Putamen (tissue), 1 donor: Measurements from ENCODE around the gene INTU.
A peak's percentile ranks its signal among the peaks of the same experiment; 100 is the strongest.
"Not testable (repeated sequence)": the region's sequence is repeated elsewhere in the genome, so short reads cannot be mapped to it uniquely, and the experiment has no call there.

Experiments used
- DNase-seq: peaks from one replicate; pipeline ENCODE4 v3.0.0-alpha.2; 2016; ENCODE audit warnings: low spot score

INTU gene

DNA sequence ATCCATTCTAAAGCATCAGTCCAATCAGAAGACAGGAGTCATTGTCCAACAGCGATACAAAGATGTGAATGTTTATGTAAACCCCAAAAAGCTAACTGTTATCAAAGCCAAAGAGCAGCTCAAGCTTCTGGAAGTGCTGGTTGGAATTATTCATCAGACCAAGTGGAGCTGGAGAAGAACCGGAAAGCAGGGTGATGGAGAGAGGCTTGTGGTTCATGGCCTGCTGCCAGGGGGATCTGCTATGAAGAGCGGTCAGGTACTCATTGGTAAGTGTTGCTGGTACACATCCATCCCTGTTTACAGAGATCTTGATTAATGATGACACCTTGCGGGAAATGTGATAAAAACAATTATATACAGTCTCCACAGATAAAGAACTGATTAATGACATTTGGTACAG is 11.0 kb downstream of the INTU start:
- DNase-seq = no peak

DNA sequence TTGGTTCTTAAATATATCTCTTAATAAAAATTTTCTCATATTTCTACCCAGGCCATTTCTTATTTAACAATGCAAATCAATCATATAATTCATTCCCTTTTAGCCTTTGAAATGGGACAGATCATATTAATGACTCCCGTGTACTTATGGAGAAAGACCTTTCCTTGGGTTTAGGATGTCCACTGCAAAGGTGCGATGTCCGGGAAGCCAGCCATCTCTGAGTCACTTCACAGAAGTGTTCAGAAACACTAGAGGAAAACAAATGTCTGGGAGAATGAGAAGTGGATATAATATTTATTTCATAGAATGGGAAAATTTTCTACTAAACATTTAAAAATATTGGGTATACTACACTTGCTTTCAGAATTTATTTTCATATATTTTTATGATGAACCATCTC is 15.3 kb downstream of the INTU start:
- no peak for DNase-seq

DNA sequence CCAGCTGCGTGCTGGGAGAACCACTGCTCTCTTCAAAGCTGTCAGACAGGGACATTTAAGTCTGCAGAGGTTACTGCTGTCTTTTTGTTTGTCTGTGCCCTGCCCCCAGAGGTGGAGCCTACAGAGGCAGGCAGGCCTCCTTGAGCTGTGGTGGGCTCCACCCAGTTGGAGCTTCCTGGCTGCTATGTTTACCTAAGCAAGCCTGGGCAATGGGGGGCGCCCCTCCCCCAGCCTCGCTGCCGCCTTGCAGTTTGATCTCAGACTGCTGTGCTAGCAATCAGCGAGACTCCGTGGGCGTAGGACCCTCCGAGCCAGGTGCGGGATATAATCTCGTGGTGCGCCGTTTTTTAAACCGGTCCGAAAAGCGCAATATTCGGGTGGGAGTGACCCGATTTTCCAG is 22.8 kb downstream of the INTU start:
- not testable (repeated sequence) for DNase-seq

DNA sequence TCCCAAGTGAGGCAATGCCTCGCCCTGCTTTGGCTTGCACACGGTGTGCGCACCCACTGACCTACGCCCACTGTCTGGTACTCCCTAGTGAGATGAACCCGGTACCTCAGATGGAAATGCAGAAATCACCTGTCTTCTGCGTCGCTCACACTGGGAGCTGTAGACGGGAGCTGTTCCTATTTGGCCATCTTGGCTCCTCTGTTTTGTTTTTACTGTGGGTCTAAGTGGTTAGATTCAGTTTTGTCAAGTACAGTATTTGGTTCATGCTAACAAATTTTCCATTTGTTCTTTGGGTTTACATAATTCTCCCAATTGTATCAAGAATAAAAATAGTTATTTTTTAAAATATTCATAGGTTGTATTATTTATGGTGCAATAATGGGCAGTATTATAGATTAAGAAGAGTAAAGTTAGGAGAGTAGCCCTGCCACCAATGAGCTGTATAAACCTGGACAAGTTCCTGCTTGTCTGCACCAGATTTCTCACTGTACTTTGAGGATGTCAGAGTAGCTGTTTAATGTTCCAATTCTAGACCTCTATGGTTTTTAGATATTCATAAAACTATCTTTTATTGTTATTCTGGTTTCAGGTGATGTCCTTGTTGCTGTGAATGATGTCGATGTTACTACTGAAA is 23.4 kb downstream of the INTU start:
- no peak for DNase-seq

DNA sequence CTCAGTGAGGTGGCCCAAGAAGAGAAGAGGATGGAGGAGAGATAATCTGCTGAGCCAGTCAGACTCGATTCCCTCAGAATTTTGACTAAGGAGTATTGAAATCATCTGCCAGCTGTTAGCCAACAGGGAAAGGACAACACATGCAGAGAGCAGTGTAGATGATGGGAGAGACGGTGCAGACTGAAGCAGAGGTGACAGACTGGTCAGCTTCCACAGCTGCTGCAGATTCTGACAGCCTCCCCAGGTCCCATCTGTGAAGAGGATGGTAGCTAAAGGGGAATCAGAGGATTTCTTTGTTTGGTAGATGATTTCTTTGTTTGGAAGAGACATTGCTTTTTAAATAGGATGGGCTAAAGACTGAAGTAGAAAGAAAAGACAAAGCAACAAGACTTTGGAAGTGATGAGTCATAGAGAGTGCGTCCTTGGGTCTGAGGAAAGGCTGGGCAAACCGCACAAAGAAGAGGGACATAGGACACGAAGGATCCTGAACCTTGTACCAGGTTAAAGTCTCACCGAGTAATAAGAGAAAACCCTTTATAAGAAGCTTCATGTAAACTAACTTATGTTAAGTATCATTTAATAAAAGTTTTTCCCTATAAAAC is 27.6 kb downstream of the INTU start:
- no peak for DNase-seq

DNA sequence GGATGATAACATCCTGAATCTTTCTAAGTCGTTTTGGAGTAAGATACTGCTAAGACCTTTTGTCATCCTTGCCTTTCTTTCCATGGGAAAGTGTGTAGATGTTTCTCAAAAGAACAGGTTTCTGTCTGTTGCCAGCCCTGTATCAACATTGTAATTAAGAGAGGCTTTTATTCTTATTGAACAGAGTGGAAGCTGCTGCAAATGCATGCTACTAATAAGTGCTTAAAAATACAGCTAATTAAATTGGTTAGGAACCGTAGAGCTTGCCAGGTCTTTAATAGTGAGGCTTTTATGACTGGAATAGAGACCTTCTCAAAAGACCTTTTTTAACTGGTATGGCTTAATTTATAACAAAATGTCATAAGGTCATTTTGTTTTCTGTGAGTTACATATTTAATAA is 34.4 kb downstream of the INTU start:
- no peak for DNase-seq

DNA sequence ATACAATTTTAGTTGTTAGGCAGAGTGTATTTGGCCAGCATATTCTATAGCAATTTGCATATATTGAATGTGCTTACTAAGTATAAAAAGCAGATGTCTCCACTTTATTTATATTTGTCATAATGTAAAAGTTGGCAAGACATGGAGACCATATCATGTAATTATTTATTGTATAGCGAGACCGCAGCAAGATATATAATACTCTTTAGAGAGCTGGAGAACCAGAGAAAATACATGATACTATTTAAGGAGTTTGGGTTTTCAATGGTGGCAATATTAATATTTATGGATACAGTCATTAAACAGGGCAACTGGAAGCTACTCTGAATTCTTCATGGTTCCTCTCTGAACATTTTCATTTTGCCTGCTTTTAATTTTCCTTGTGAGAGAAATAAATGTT is 35.0 kb downstream of the INTU start:
- DNase-seq = no peak

DNA sequence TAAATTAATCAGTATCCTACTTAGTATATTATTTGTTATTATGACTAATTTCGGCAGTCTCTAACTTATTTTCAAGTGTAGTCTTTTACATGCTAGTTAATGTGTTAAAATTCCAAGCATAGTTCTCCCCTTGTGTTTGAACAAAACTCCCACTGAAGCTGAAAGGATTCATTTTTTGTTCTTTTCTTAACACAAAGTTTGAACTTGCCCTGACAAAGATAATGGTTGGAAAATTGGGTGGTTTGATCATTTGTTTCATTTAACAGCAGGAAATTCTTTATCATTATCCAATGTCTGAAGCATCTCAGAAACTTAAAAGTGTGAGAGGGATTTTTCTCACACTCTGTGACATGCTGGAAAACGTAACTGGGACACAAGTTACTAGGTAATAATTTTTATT is 36.0 kb downstream of the INTU start:
- DNase-seq = no peak

DNA sequence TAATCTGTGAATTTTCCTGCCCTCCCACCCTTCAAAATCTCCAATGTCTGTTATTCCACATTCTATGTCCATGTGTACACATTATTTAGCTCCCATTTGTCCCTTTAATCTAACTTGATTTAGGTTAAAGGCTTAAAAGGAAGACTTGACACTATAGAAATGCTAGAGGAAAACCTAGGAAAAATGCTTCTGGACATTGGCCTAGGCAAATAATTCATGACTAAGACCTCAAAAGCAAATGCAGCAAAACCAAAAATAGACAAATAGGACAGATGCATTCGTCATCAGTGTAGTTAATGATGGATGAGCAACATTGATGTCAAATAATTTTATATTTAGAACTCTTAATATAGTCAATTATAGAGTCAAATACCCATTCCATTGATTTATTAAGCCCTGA is 36.9 kb downstream of the INTU start:
- DNase-seq = no peak

DNA sequence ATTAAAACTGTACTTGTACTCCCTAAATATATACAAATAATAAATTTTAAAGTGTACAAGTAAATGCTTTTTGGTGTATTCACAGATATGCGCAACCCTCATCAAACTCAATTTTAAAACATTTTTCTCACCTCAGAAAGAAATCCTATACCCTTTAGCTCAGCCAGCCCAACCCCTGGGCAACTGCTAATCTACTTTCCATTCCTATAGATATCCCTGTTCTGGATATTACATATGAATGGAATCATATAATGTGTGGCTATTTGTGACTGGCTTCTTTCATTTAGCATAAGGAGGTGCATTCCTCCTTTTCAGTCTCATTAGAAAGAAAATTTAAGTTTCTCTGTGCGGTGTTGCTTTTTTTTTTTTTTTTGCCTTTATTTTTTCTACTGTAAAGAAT is 39.4 kb downstream of the INTU start:
- DNase-seq = no peak

DNA sequence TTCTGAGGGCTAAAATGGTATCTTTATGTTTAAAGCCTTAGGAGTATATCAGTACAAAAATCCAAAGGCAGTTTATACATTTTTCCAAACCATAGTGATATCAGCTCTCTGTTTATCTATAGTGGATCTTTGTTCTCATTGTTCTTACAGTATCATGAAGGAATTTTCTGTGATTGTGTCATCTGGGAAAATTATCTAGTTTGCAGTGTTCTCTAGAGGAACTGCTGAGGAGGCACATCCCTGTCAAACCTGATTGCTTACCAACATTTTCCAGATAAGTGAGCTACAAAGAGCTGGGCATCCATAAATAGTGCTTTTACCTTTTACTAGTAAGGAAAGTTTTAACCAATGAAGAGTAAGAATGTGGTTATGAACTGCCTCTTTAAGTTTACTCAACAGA is 52.5 kb downstream of the INTU start:
- no peak for DNase-seq

DNA sequence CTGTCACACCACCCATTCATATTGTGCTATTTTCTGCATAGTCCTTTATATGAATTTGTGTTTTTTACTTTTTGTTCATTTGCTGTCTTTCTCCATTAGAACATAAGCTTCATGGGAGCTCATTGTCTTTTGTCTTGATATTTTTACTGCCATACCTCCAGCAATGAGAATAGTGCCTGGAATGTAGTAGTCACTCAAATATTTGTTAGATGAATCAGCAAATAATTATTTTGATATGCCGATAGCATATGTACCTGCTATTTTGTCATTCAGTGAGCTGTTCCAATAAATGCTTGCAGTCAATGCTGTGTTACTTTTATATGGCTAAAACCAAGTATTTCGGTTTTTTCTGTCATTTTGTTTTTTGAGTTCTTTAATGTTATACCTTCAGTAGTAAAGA is 53.9 kb downstream of the INTU start:
- no peak for DNase-seq

DNA sequence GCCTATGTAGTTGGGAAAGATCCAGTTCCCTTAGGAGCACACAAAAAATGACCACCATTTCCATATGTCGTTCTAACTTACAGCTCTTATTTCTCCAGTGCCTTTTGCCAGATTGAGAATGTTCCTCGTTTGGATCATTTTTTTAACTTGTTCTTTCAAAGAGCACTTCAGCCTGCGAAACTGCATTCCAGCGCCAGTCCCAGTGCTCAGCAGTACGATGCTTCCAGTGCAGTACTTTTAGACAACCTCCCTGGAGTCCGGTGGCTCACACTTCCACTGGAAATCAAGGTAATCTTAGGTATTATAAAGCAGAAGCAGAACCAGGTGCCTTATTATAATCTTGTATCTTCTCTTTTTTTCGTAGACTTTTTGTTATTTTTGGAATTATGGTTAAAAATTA is 54.8 kb downstream of the INTU start:
- no peak for DNase-seq

DNA sequence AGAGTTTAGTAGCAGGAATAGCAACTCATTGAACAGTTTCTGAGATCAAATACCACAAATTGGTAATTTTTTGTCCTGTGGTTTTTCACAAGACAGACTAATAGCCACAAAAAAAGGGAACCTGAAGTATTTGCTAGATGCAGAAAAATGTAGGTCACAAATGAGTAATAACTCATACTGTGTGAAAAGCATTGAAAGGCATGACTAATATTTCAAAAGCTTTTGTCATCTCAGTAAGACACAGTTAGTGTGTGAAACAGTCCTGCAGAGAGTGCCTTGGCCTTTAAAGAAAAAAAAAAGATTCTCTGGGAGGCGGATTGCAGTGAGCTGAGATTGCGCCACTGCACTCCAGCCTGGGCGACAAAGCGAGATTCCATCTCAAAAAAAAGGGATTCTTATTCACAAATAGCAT is 66.0 kb downstream of the INTU start:
- peak; percentile 35 for DNase-seq

DNA sequence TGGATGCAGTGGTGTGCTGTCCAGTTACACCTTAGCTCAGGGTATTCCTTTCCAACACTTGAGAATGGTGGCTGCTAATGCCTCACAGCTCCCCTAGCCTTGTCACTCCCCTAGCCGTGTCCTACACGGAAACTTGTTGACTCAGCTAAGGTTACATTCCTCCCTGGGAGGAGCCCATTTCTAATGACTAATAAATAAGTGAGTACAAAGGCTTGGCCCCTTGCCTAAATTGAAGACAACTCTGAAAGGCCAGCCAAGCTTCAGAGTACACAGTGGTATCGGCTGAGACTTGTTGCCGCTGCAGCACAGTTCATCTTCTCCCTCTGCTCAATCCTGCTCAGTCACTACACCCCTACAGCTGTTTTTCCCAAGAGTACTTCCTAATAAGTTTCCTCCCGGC is 76.2 kb downstream of the INTU start:
- DNase-seq = no peak

DNA sequence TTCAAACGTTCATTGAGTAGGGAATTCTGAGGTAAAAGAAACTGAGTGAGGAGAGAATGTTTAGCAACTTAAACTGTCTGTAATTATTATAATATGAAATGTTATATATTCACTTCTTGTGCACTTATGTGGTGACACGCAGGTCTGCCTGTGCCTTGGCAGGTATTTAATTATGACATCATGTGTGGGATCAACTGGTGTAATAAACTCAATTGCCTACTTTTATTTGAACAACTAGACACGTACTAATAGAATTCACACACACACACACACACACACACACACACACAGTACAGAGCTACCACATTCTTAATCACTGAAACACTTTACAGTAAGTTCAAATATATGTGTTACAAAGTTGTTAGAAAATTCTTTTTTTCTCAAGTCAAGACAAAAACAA is 76.7 kb downstream of the INTU start:
- DNase-seq = no peak

DNA sequence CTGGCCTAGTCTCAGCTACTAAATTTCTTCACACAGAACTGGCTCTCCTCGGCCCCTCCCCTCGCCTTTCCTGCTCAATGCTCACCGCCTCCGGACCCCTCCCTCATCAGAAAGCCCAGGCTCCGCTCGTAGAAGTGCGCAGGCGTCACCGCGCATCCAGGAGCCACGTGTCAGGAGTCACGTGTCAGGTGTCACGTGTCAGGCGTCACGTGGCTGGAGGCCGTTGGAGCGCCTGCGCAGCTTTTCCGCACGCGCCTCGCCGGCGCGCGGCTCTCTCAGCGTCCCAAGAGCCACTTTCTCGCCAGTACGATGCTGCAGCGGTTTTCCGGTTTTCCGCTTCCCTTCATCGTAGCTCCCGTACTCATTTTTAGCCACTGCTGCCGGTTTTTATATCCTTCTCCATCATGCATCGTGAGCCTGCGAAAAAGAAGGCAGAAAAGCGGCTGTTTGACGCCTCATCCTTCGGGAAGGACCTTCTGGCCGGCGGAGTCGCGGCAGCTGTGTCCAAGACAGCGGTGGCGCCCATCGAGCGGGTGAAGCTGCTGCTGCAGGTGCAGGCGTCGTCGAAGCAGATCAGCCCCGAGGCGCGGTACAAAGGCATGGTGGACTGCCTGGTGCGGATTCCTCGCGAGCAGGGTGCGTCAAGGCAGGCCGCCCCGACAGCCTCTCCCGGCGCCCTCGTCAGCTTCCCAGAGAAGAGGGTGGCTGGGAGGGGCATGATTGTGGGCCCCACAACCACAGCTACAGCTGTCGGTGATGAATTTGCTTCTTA is 97.6 kb downstream of the INTU start, which contains the start of gene SLC25A31:
SLC25A31 (plus strand) TSS at position 259 of the 772 bp plus-strand sequence; CDS start at position 405, 146 bp downstream.
- DNase-seq = no peak

DNA sequence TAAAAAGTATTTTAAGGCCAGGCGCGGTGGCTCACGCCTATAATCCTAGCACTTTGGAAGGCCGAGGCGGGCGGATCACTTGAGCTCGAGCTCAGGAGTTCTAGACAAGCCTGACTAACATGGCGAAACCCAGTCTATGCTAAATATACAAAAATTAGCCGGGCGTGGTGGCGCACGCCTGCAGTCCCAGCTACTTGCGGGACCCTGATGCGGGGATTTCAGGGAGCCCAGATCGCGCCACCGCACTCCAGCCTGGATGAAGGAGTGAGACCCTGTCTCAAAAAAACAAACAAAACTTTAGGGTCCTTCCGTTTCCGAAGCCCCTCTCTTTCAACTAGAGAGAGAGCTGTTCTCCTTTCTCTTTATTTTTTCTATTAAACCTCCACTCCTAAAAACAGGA is 98.6 kb downstream of the INTU start:
- DNase-seq = no peak

DNA sequence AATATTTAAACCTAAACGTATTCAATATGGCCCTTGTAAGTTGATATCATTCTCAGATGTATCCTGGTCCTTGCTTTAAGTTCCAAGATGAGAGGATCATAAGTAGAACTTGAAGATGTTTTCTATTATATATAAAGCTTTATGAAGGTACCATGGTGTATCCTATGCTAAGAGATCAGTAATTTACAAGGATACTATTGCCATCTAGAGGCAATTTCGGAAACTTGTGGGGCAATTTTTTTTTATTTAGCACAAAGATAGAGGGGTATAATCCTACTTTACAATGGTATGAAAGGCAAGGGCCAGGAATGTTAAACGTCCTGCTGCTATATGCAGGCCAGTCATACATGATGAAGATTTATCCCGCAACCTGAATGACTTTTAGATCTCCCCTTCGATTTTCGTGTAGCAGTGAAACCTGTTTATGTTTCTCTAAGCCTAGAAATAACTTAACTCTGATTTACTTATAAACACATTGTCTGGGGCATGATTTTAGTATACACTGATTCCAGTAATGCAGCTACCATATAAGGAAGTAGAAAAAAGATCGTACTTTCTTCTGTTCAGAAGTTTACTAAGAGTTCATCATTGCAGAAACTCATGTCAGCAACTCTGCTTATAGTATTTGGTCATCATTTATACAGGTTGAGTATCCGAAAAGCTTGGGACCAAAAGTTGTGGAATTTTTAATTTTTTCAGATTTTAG is 100.0 kb downstream of the INTU start:
- DNase-seq = peak; percentile 24

DNA sequence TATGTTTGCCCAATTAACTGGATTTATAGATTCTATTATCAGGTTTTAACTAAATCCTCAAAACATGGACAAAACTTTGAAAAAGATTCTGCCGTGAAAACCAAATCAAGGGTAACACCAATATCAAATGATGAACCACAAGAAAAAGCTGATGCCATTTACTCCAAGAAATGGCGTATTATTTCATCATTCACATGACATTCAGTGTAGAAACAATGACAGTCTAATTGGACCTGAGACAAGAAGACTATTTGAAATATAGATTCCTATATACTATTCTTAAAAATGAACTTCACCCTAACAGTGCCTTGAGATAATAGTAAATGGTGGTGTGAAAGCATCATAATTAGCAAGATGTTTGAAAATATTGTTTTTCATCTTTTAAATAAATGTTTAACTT is 102.2 kb downstream of the INTU start:
- no peak for DNase-seq

DNA sequence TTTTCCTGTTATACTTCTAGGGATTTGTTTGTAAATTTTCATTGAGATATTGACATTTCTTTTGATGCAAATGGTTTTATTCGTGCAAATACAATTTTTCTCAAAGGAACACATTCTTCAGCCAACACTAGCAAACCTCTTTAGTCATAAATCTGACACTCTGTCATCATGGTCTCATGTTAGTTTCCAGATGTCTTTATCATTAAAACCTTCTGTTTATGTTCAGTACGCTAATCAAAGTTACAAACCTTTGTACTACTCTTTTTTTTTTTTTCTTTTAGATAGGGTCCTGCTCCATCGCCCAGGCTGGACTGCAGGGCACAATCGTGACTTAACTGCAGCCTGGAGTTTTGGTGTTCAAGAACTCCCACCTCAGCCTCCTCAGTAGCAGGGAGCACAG is 104.5 kb downstream of the INTU start:
- DNase-seq = no peak

DNA sequence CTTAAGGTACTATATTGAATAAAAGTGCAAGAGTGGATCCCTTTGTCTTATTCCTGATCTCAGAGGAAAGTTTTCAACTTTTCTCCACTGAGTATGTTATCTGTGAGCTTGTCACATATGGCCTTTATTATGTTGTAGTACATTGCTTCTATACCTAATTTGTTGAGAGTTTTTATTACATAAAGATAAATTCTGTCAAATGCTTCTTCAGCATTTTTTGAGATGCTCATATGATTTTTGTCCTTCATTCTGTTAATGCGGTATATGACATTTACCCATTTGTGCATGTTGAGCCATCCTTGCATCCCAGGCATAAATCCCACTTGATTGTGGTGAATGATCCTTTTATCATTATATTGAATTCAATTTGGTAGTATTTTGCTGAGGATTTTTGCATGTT is 108.5 kb downstream of the INTU start:
- DNase-seq = no peak

DNA sequence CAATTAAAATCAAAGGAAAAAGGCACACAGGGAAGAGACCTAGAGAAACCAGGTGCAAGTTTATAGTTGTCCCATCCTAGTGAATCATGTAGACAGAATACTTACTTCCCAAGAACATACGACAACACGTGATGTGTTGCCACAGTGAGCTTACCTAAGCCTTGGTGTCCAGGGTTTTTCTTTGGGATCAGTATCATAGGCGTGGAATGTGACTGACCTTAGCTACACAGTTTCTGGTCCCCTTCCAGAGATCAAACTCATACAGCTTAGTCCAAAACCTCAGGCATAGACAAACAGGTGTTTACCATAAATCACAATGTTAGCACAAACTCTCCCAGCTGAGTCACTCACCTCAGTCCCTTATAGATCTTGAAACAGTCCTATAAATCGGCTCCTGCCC is 115.1 kb downstream of the INTU start:
- no peak for DNase-seq
